C4-2B (cell line): ENCODE data around the gene RILP.

Source experiments
- H3K27ac ChIP-seq: fragments of 450-650 bp; 2 replicates; pipeline ENCODE4 v1.5.1; 2017
- ZFX ChIP-seq: fragments of 450-650 bp; IDR thresholded peaks from 2 replicates; pipeline ENCODE4 v1.6.1; 2017
- TF ChIP-seq, protein P1 (sequence below): fragments of 450-650 bp; conservative IDR thresholded peaks from 2 replicates; pipeline ENCODE4 v1.5.1; 2017; ENCODE audit warnings: mild to moderate bottlenecking

The RILP gene

GRCh38 chr17:1605681-1606351 is 43.9 kb downstream of the RILP start:
- H3K27ac ChIP-seq, result no peak overlapping the region
- TF ChIP-seq, protein P1, sequence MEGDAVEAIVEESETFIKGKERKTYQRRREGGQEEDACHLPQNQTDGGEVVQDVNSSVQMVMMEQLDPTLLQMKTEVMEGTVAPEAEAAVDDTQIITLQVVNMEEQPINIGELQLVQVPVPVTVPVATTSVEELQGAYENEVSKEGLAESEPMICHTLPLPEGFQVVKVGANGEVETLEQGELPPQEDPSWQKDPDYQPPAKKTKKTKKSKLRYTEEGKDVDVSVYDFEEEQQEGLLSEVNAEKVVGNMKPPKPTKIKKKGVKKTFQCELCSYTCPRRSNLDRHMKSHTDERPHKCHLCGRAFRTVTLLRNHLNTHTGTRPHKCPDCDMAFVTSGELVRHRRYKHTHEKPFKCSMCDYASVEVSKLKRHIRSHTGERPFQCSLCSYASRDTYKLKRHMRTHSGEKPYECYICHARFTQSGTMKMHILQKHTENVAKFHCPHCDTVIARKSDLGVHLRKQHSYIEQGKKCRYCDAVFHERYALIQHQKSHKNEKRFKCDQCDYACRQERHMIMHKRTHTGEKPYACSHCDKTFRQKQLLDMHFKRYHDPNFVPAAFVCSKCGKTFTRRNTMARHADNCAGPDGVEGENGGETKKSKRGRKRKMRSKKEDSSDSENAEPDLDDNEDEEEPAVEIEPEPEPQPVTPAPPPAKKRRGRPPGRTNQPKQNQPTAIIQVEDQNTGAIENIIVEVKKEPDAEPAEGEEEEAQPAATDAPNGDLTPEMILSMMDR, result no peak
- TF ChIP-seq ZFX, result no peak

GRCh38 chr17:1604831-1605528 is 44.7 kb downstream of the RILP start:
- no peak overlapping the region for H3K27ac ChIP-seq
- TF ChIP-seq, protein P1, result no peak
- no peak for TF ChIP-seq ZFX

DNA sequence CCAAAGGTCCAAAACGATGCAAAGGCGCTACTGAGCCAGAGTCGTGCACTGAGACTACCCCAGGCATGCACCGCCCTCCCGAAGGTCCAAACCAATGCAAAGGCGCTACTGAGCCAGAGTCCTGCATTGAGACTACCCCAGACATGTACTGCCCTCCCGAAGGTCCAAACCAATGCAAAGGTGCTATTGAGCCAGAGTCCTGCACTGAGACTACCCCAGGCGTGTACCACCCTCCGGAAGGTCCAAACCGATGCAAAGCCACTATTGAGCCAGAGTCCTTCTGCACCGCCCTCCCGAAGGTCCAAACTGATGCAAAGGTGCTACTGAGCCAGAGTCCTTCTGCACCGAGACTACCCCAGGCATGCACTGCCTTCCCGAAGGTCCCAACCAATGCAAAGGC is 48.1 kb downstream of the RILP start:
- TF ChIP-seq ZFX, result no peak
- TF ChIP-seq, protein P1, result no peak
- no peak overlapping the region for H3K27ac ChIP-seq

GRCh38 chr17:1598399-1599095 is 51.1 kb downstream of the RILP start:
- peak overlapping the region; percentile 95 for H3K27ac ChIP-seq
- no peak for TF ChIP-seq ZFX
- TF ChIP-seq, protein P1, result no peak

GRCh38 chr17:1597861-1598342 is 51.8 kb downstream of the RILP start:
- peak overlapping the region; percentile 95 for H3K27ac ChIP-seq
- TF ChIP-seq, protein P1, result no peak
- TF ChIP-seq ZFX, result no peak
